ENCODE results near the gene SCIN.
"Not testable (repeated sequence)": the region's sequence is repeated elsewhere in the genome, so short reads cannot be mapped to it uniquely, and the experiment has no call there.

Gene SCIN

GRCh38 chr7:12620371-12620770 lies 49.9 kb downstream of the SCIN start:
- no peak for DNase-seq

- DNase-seq, result no peak
These were observed 52.7 kb downstream of the SCIN start for GRCh38 chr7:12623223-12623622.

GRCh38 chr7:12623885-12624498 lies 53.5 kb downstream of the SCIN start:
- DNase-seq, result no peak

- DNase-seq, result no peak
These were observed 55.3 kb downstream of the SCIN start for GRCh38 chr7:12625836-12626235.

GRCh38 chr7:12629816-12630512 lies 59.4 kb downstream of the SCIN start:
- no peak for DNase-seq

- DNase-seq, result no peak
These were observed 59.9 kb downstream of the SCIN start for GRCh38 chr7:12630513-12630819.

- no peak for DNase-seq
These were observed 63.1 kb downstream of the SCIN start for GRCh38 chr7:12633582-12633981.

GRCh38 chr7:12635830-12636229 lies 65.3 kb downstream of the SCIN start:
- DNase-seq, result no peak

GRCh38 chr7:12637328-12637727 lies 66.8 kb downstream of the SCIN start:
- DNase-seq, result no peak

GRCh38 chr7:12637819-12638592 lies 67.5 kb downstream of the SCIN start:
- DNase-seq, result no peak

- DNase-seq, result no peak
These were observed 68.4 kb downstream of the SCIN start for GRCh38 chr7:12638851-12639456.

GRCh38 chr7:12640299-12641096 lies 70.0 kb downstream of the SCIN start:
- no peak for DNase-seq

GRCh38 chr7:12641196-12641595 lies 70.7 kb downstream of the SCIN start:
- DNase-seq, result no peak

GRCh38 chr7:12642508-12642907 lies 72.0 kb downstream of the SCIN start:
- DNase-seq, result no peak

- DNase-seq, result no peak
These were observed 72.6 kb downstream of the SCIN start for GRCh38 chr7:12643001-12643643.

GRCh38 chr7:12643644-12644043 lies 73.1 kb downstream of the SCIN start:
- no peak for DNase-seq

- DNase-seq, result not testable (repeated sequence)
These were observed 74.7 kb downstream of the SCIN start for GRCh38 chr7:12645212-12645611.

- no peak for DNase-seq
These were observed 75.6 kb downstream of the SCIN start for GRCh38 chr7:12646139-12646538.

- DNase-seq, result no peak
These were observed 77.1 kb downstream of the SCIN start for GRCh38 chr7:12647364-12648219.

- DNase-seq, result no peak
These were observed 78.3 kb downstream of the SCIN start for GRCh38 chr7:12648704-12649261.

GRCh38 chr7:12649348-12649747 lies 78.8 kb downstream of the SCIN start:
- no peak for DNase-seq

Data from activated CD8-positive, alpha-beta memory T cell treated with anti-CD3 and anti-CD28 coated beads, Interleukin-2, amount 50 U/mL, for 4 hours (primary cell).